ENCODE measurements around the gene ALS2.

- no peak for TF ChIP-seq SUZ12 (IDR thresholded peaks at IDR 0.05; ENCODE audit: extremely low read depth, insufficient read depth, insufficient read length)
- no peak for TF ChIP-seq ZNF274 (IDR thresholded peaks at IDR 0.05; ENCODE audit: low read depth, low read length)
These were observed 116.4 kb downstream of the ALS2 start for GRCh38 chr2:201664334-201664733.

Data from NT2/D1 (cell line).